B cell (primary cell): ENCODE results near the gene USP6NL.

Experiments
- CTCF ChIP-seq: fragments of 200-600 bp; IDR thresholded peaks from one replicate; pipeline ENCODE4 v1.8.0; 2022; ENCODE audit warnings: antibody characterized with exemption, mild to moderate bottlenecking
- EZH2 ChIP-seq: IDR thresholded peaks from 2 replicates; pipeline ENCODE4 v1.6.1; 2012; ENCODE audit warnings: borderline replicate concordance, low read depth, mild to moderate bottlenecking, moderate library complexity, low read length; ENCODE audit not compliant: insufficient read depth, poor library complexity, severe bottlenecking

GRCh38 chr10:11579885-11580284 lies 31.6 kb downstream of the USP6NL start:
- TF ChIP-seq CTCF: no peak
- TF ChIP-seq EZH2: no peak
